Ascending aorta (tissue), 2 donors: Measurements from ENCODE around the gene UBE3A. TPM values are rescaled to one million over a fixed set of nuclear protein-coding genes. Genes with fewer than 3 reads are reported as not detected.
"Not testable (repeated sequence)": the region's sequence is repeated elsewhere in the genome, so short reads cannot be mapped to it uniquely, and the experiment has no call there.

Experiments used
- DNase-seq, 2 donors: peaks; one replicate each; pipeline ENCODE4 v3.0.0-alpha.2; 2019; ENCODE audit warnings: low spot score in 2 of 2
- H3K27ac ChIP-seq, 2 donors: fragments of 200-600 bp; sonication (generic); one replicate each; pipeline ENCODE4 v1.5.1; 2016 to 2017; ENCODE audit warnings: mild to moderate bottlenecking in 1 of 2
- H3K27me3 ChIP-seq: fragments of 200-600 bp; sonication (generic); one replicate; pipeline ENCODE4 v1.5.1; 2017
- H3K36me3 ChIP-seq, 2 donors: fragments of 200-600 bp; sonication (generic); one replicate each; pipeline ENCODE4 v1.5.1; 2016
- H3K4me1 ChIP-seq, 2 donors: fragments of 200-600 bp; sonication (generic); one replicate each; pipeline ENCODE4 v1.5.1; 2016 to 2017; ENCODE audit warnings: mild to moderate bottlenecking in 1 of 2
- H3K4me3 ChIP-seq, 2 donors: fragments of 200-600 bp; sonication (generic); one replicate each; pipeline ENCODE4 v1.5.1; 2016 to 2017; ENCODE audit warnings: mild to moderate bottlenecking in 1 of 2
- H3K9me3 ChIP-seq, 2 donors: fragments of 200-600 bp; sonication (generic); one replicate each; pipeline ENCODE4 v1.5.1; 2016
- CTCF ChIP-seq, 3 experiments: fragments of 200-600 bp in 2 of 3; fragments of 450-650 bp in 1 of 3; sonication (generic) in 2 of 3; IDR thresholded peaks; one replicate each; pipeline ENCODE4 v1.5.1; 2016 to 2019; ENCODE audit warnings: antibody characterized with exemption in 3 of 3, mild to moderate bottlenecking in 1 of 3, moderate library complexity in 1 of 3
- intact Hi-C: fragments of 100-400 bp; cut with DNase I; formaldehyde crosslinking; loops from one replicate; pipeline ENCODE4 v1.15.1; 2023
- total RNA-seq: library from RNA; depleted of rRNA; stranded (reverse); fragments of >200 nt; gene quantifications from one replicate; pipeline ENCODE4 v1.1.0, GENCODE V29; 2016

UBE3A gene
- total RNA-seq, 1 donor from 2014 or later: 34.1 TPM

DNA sequence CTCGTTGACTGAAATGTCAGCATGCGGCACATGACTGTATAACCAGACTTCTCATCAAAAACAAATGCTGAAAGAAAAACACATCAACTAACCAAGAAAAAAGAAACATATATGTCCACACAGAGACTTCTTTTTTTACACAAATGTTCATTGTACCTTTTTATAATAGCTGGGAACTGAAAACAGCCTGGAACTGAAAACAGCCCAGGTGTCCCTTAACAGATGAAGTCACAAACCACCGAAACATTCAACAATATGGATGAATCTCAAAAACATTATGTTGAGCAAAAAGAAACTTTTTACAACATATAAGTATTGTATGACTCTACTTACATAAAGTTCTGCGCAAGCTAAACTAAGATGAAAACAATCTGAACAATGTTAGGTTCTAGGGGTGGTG lies 20.6 kb downstream of the UBE3A start:
- Histone ChIP-seq H3K9me3 (peaks cover 0 to 27% of the 10 kb centered on the region in 2 donors), H3K27me3 (no peaks in the 10 kb centered on the region), H3K4me3 (no peak overlapping the region), H3K36me3 (peaks cover 0 to 3% of the 10 kb centered on the region in 2 donors), H3K27ac (no peak overlapping the region), H3K4me1 (no peaks in the 10 kb centered on the region)
- no peak for DNase-seq
- no peak for TF ChIP-seq CTCF (IDR thresholded peaks at IDR 0.05)
- intact Hi-C loops: no loop called here

DNA sequence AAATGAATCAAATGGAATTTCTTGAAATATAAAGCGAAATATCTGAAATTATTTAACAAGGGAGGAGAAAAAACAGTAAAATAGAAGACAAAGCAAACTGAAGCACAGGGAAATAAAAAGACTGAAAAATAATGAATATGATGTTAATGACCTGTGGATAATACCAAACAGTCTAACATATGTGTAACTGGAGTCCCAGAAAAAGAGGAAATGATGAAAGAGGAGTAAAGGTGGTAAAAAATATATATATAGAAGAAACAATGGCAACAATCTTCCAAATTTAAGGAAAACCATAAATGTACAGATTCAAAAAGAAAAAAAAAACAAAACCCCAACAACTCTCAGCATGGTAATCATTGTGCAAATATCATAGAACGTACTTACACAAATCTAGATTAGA lies 21.2 kb downstream of the UBE3A start:
- Histone ChIP-seq H3K4me3 (no peak overlapping the region), H3K36me3 (peaks cover 0 to 3% of the 10 kb centered on the region in 2 donors), H3K27ac (no peak overlapping the region), H3K9me3 (peaks cover 0 to 27% of the 10 kb centered on the region in 2 donors), H3K4me1 (no peaks in the 10 kb centered on the region), H3K27me3 (no peaks in the 10 kb centered on the region)
- intact Hi-C loops: no loop called here
- TF ChIP-seq CTCF (IDR thresholded peaks at IDR 0.05): no peak
- DNase-seq: no peak

DNA sequence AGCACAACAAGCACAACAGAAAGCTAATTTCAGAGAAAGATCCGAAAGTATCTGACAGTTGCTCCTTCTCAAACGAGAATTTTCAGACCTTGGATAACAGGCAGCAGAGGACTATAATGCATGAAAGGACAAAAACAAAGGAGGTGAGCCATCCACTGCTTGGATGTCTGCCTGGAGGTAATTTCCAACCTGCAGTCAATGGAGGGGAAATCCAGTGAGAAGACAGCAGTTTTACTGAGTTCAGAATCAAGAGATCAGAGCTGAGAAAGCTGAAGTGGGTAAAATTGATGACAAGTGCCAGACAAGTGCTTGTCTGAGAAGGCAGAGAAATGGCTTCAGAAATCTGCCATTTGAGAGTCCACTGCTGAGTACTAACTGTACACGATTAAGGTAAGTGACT lies 22.1 kb downstream of the UBE3A start:
- H3K4me3 ChIP-seq: no peak overlapping the region
- H3K4me1 ChIP-seq: no peaks in the 10 kb centered on the region
- intact Hi-C loops: no loop called here
- H3K27me3 ChIP-seq: no peaks in the 10 kb centered on the region
- peaks cover 0 to 27% of the 10 kb centered on the region in 2 donors for H3K9me3 ChIP-seq
- DNase-seq: no peak
- TF ChIP-seq CTCF (IDR thresholded peaks at IDR 0.05): no peak
- no peak overlapping the region for H3K27ac ChIP-seq
- H3K36me3 ChIP-seq: peaks cover 0 to 3% of the 10 kb centered on the region in 2 donors

- Histone ChIP-seq H3K4me3 (no peak overlapping the region), H3K9me3 (peaks cover 0 to 27% of the 10 kb centered on the region in 2 donors), H3K36me3 (no peaks in the 10 kb centered on the region), H3K27me3 (no peaks in the 10 kb centered on the region), H3K27ac (no peak overlapping the region), H3K4me1 (no peaks in the 10 kb centered on the region)
- TF ChIP-seq CTCF (IDR thresholded peaks at IDR 0.05): no peak
- intact Hi-C loops: no loop called here
- no peak for DNase-seq
Observed at GRCh38 chr15:25415707-25416106, 23.1 kb downstream of the UBE3A start.

DNA sequence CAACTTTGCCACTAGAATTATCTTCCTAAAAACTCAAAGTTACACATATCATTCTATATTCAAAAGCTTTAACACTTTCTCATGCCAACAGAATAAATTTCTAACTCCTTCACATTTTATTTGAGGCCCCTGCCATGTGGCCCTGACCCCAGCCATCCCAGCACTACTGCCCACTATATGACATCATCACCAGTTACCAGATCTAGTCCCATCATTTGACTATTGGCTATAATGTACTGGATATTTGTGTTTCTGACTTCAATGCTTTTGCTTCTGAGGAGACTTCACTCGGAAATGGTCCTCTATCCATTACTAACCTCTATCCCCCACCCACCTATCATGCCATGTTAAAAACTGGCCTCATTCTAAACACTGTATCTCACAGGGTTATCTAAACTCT lies 23.6 kb downstream of the UBE3A start:
- H3K36me3 ChIP-seq: no peaks in the 10 kb centered on the region
- intact Hi-C loops: no loop called here
- no peak for TF ChIP-seq CTCF (IDR thresholded peaks at IDR 0.05)
- no peak overlapping the region for H3K4me3 ChIP-seq
- H3K27me3 ChIP-seq: no peaks in the 10 kb centered on the region
- H3K27ac ChIP-seq: no peak overlapping the region
- DNase-seq: no peak
- peaks cover 0 to 22% of the 10 kb centered on the region in 2 donors for H3K9me3 ChIP-seq
- no peaks in the 10 kb centered on the region for H3K4me1 ChIP-seq

GRCh38 chr15:25410649-25411048 lies 28.2 kb downstream of the UBE3A start:
- Histone ChIP-seq H3K27me3 (no peaks in the 10 kb centered on the region), H3K9me3 (no peaks in the 10 kb centered on the region), H3K4me1 (peaks cover 0 to 3% of the 10 kb centered on the region in 2 donors), H3K27ac (no peak overlapping the region), H3K36me3 (no peaks in the 10 kb centered on the region), H3K4me3 (no peak overlapping the region)
- TF ChIP-seq CTCF (IDR thresholded peaks at IDR 0.05): no peak
- DNase-seq: no peak
- intact Hi-C loops: no loop called here

- H3K36me3 ChIP-seq, H3K27ac ChIP-seq, DNase-seq, H3K4me3 ChIP-seq, H3K4me1 ChIP-seq, H3K9me3 ChIP-seq, intact Hi-C loops, H3K27me3 ChIP-seq: not testable (repeated sequence)
Observed at GRCh38 chr15:25409731-25410130, 29.1 kb downstream of the UBE3A start.
